GM21825 (cell line): ENCODE measurements around the gene HSPA2.

Experiments used
- ATAC-seq: cut with Tn5 transposase; IDR thresholded peaks from one replicate; pipeline ENCODE4 v1.9.1; 2021; ENCODE audit warnings: mild to moderate bottlenecking, moderate library complexity; ENCODE audit not compliant: unreplicated experiment

The HSPA2 gene

GRCh38 chr14:64540208-64541202, at the start of gene HSPA2:
HSPA2 (plus strand) TSS chr14:64540741; CDS start chr14:64540850, 109 bp downstream.
- ATAC-seq, result peak; percentile 93

- no peak for ATAC-seq
These were observed 48.9 kb upstream of the HSPA2 start for GRCh38 chr14:64491637-64492036.

GRCh38 chr14:64493455-64493854, 47.1 kb upstream of the HSPA2 start:
- no peak for ATAC-seq

GRCh38 chr14:64495252-64495651, 45.3 kb upstream of the HSPA2 start:
- no peak for ATAC-seq

GRCh38 chr14:64496764-64497163, 43.8 kb upstream of the HSPA2 start:
- ATAC-seq, result no peak

GRCh38 chr14:64500088-64500487, 40.5 kb upstream of the HSPA2 start:
- no peak for ATAC-seq

- ATAC-seq, result no peak
These were observed 39.0 kb upstream of the HSPA2 start for GRCh38 chr14:64501411-64502171.

GRCh38 chr14:64502456-64502855, 38.1 kb upstream of the HSPA2 start:
- no peak for ATAC-seq

- ATAC-seq, result peak; percentile 2
These were observed 37.6 kb upstream of the HSPA2 start for GRCh38 chr14:64502887-64503433.

- peak; percentile 56 for ATAC-seq
These were observed 36.9 kb upstream of the HSPA2 start, which contains the start of gene ZBTB25 for GRCh38 chr14:64503434-64504309. ZBTB25 (minus strand) TSS chr14:64503838; CDS start chr14:64490533, 13,305 bp downstream.

GRCh38 chr14:64504310-64504896, 36.1 kb upstream of the HSPA2 start, which contains the start of gene ZBTB1:
ZBTB1 (plus strand) TSS chr14:64504770; CDS start chr14:64521505, 16,735 bp downstream.
- ATAC-seq, result peak; percentile 20

- peak; percentile 24 for ATAC-seq
These were observed 35.4 kb upstream of the HSPA2 start for GRCh38 chr14:64504897-64505794.

- ATAC-seq, result no peak
These were observed 33.8 kb upstream of the HSPA2 start for GRCh38 chr14:64506721-64507120.

- no peak for ATAC-seq
These were observed 33.0 kb upstream of the HSPA2 start for GRCh38 chr14:64507376-64508156.

- ATAC-seq, result no peak
These were observed 32.2 kb upstream of the HSPA2 start for GRCh38 chr14:64508215-64508776.

GRCh38 chr14:64509036-64509435, 31.5 kb upstream of the HSPA2 start:
- no peak for ATAC-seq

GRCh38 chr14:64510825-64511671, 29.5 kb upstream of the HSPA2 start:
- ATAC-seq, result no peak
